ENCODE measurements around the gene ZNF697. TPM values are rescaled to one million over a fixed set of nuclear protein-coding genes. Genes with fewer than 3 reads are reported as not detected.

ZNF697 gene
- total and polyA plus RNA-seq, 5 experiments from 2014 or later, result 0.08 TPM; not detected in 4

GRCh38 chr1:119635811-119636390 is 12.2 kb downstream of the ZNF697 start:
- no peak overlapping the region for H3K27ac Mint-ChIP-seq
- POLR2A ChIA-PET, result no interaction called here
- no peaks in the 10 kb centered on the region for H3K36me3 Mint-ChIP-seq
- ATAC-seq (no peak), DNase-seq (no peak)
- H3K9me3 Mint-ChIP-seq, result no peaks in the 10 kb centered on the region
- no peak overlapping the region for H3K4me3 Mint-ChIP-seq
- H3K27me3 Mint-ChIP-seq, result peaks cover 24 to 43% (median 31%) of the 10 kb centered on the region in 5 donors
- H3K4me1 Mint-ChIP-seq, result peaks cover 0 to 6% (median under 1%) of the 10 kb centered on the region in 4 donors

- no peak for DNase-seq
- POLR2A ChIA-PET, result no interaction called here
- no peak overlapping the region for H3K27ac Mint-ChIP-seq
- no peaks in the 10 kb centered on the region for H3K9me3 Mint-ChIP-seq
- no peak overlapping the region for H3K4me3 Mint-ChIP-seq
- no peaks in the 10 kb centered on the region for H3K36me3 Mint-ChIP-seq
- no peak for ATAC-seq
- peaks cover 0 to 6% (median under 1%) of the 10 kb centered on the region in 4 donors for H3K4me1 Mint-ChIP-seq
- H3K27me3 Mint-ChIP-seq, result peaks cover 31 to 54% (median 45%) of the 10 kb centered on the region in 5 donors
Observed at GRCh38 chr1:119634016-119634415, 14.1 kb downstream of the ZNF697 start.

GRCh38 chr1:119633575-119633974 is 14.5 kb downstream of the ZNF697 start:
- Mint-ChIP-seq H3K4me3 (no peak overlapping the region), H3K4me1 (peaks cover 0 to 6% (median under 1%) of the 10 kb centered on the region in 4 donors), H3K27ac (no peak overlapping the region), H3K27me3 (peaks cover 34 to 58% (median 46%) of the 10 kb centered on the region in 5 donors), H3K36me3 (no peaks in the 10 kb centered on the region), H3K9me3 (no peaks in the 10 kb centered on the region)
- DNase-seq (no peak), ATAC-seq (no peak)
- POLR2A ChIA-PET, result no interaction called here

- H3K36me3 Mint-ChIP-seq, result no peaks in the 10 kb centered on the region
- peaks cover 0 to 6% (median under 1%) of the 10 kb centered on the region in 4 donors for H3K4me1 Mint-ChIP-seq
- DNase-seq (no peak), ATAC-seq (no peak)
- no peaks in the 10 kb centered on the region for H3K9me3 Mint-ChIP-seq
- H3K27ac Mint-ChIP-seq, result no peak overlapping the region
- H3K4me3 Mint-ChIP-seq, result no peak overlapping the region
- POLR2A ChIA-PET, result no interaction called here
- peaks cover 37 to 65% (median 53%) of the 10 kb centered on the region in 5 donors for H3K27me3 Mint-ChIP-seq
Observed at GRCh38 chr1:119632841-119633240, 15.2 kb downstream of the ZNF697 start.

- no peak overlapping the region for H3K27ac Mint-ChIP-seq
- ATAC-seq, result no peak
- POLR2A ChIA-PET, result no interaction called here
- H3K36me3 Mint-ChIP-seq, result no peaks in the 10 kb centered on the region
- H3K4me3 Mint-ChIP-seq, result no peak overlapping the region
- H3K9me3 Mint-ChIP-seq, result no peaks in the 10 kb centered on the region
- no peak for DNase-seq
- H3K4me1 Mint-ChIP-seq, result peaks cover 0 to 6% (median under 1%) of the 10 kb centered on the region in 4 donors
- peaks cover 37 to 69% (median 55%) of the 10 kb centered on the region in 5 donors for H3K27me3 Mint-ChIP-seq
Observed at GRCh38 chr1:119632103-119632490, 16.0 kb downstream of the ZNF697 start.

- peaks cover 37 to 69% (median 59%) of the 10 kb centered on the region in 5 donors for H3K27me3 Mint-ChIP-seq
- ATAC-seq, result no peak
- no peak for DNase-seq
- peak overlapping the region in 1 of 10 donors; percentile 25 for H3K27ac Mint-ChIP-seq
- H3K4me1 Mint-ChIP-seq, result peaks cover 0 to 6% (median under 1%) of the 10 kb centered on the region in 4 donors
- H3K9me3 Mint-ChIP-seq, result no peaks in the 10 kb centered on the region
- no peak overlapping the region for H3K4me3 Mint-ChIP-seq
- H3K36me3 Mint-ChIP-seq, result no peaks in the 10 kb centered on the region
- POLR2A ChIA-PET, result no interaction called here
Observed at GRCh38 chr1:119631433-119632102, 16.5 kb downstream of the ZNF697 start.

GRCh38 chr1:119631086-119631432 is 17.0 kb downstream of the ZNF697 start:
- no peak overlapping the region for H3K4me3 Mint-ChIP-seq
- ATAC-seq (no peak), DNase-seq (no peak)
- H3K27me3 Mint-ChIP-seq, result peaks cover 37 to 73% (median 59%) of the 10 kb centered on the region in 5 donors
- peaks cover 0 to 6% (median under 1%) of the 10 kb centered on the region in 4 donors for H3K4me1 Mint-ChIP-seq
- peak overlapping the region in 1 of 10 donors; percentile 25 for H3K27ac Mint-ChIP-seq
- POLR2A ChIA-PET, result no interaction called here
- no peaks in the 10 kb centered on the region for H3K9me3 Mint-ChIP-seq
- no peaks in the 10 kb centered on the region for H3K36me3 Mint-ChIP-seq

GRCh38 chr1:119626841-119627240 is 21.2 kb downstream of the ZNF697 start:
- no peak overlapping the region for H3K27ac Mint-ChIP-seq
- peaks cover 21 to 48% (median 35%) of the 10 kb centered on the region in 5 donors for H3K27me3 Mint-ChIP-seq
- H3K36me3 Mint-ChIP-seq, result no peaks in the 10 kb centered on the region
- POLR2A ChIA-PET, result no interaction called here
- DNase-seq (no peak), ATAC-seq (no peak)
- H3K9me3 Mint-ChIP-seq, result peaks cover 0 to 4% (median 0%) of the 10 kb centered on the region in 9 donors
- peaks cover 0 to 6% (median under 1%) of the 10 kb centered on the region in 4 donors for H3K4me1 Mint-ChIP-seq
- H3K4me3 Mint-ChIP-seq, result no peak overlapping the region

- H3K36me3 Mint-ChIP-seq, result no peaks in the 10 kb centered on the region
- H3K27ac Mint-ChIP-seq, result no peak overlapping the region
- ATAC-seq (no peak), DNase-seq (no peak)
- H3K27me3 Mint-ChIP-seq, result peaks cover 21 to 43% (median 32%) of the 10 kb centered on the region in 5 donors
- POLR2A ChIA-PET, result no interaction called here
- H3K4me1 Mint-ChIP-seq, result peaks cover 0 to 2% (median 0%) of the 10 kb centered on the region in 4 donors
- H3K4me3 Mint-ChIP-seq, result no peak overlapping the region
- peaks cover 0 to 4% (median 0%) of the 10 kb centered on the region in 9 donors for H3K9me3 Mint-ChIP-seq
Observed at GRCh38 chr1:119626011-119626545, 22.0 kb downstream of the ZNF697 start.

GRCh38 chr1:119623678-119624077 is 24.4 kb downstream of the ZNF697 start:
- POLR2A ChIA-PET, result no interaction called here
- H3K36me3 Mint-ChIP-seq, result no peaks in the 10 kb centered on the region
- ATAC-seq (no peak), DNase-seq (no peak)
- no peaks in the 10 kb centered on the region for H3K4me1 Mint-ChIP-seq
- H3K27ac Mint-ChIP-seq, result no peak overlapping the region
- H3K4me3 Mint-ChIP-seq, result no peak overlapping the region
- H3K27me3 Mint-ChIP-seq, result peaks cover 4 to 21% (median 15%) of the 10 kb centered on the region in 5 donors
- H3K9me3 Mint-ChIP-seq, result peaks cover 0 to 4% (median 0%) of the 10 kb centered on the region in 9 donors

GRCh38 chr1:119623193-119623515 is 24.9 kb downstream of the ZNF697 start:
- Mint-ChIP-seq H3K9me3 (peaks cover 0 to 4% (median 0%) of the 10 kb centered on the region in 9 donors), H3K4me1 (no peaks in the 10 kb centered on the region), H3K27me3 (peaks cover under 1 to 16% (median 15%) of the 10 kb centered on the region in 5 donors), H3K4me3 (no peak overlapping the region), H3K36me3 (no peaks in the 10 kb centered on the region), H3K27ac (no peak overlapping the region)
- no peak for DNase-seq
- POLR2A ChIA-PET, result no interaction called here
- no peak for ATAC-seq

- no peak overlapping the region for H3K4me3 Mint-ChIP-seq
- peaks cover 0 to 13% (median 9%) of the 10 kb centered on the region in 5 donors for H3K27me3 Mint-ChIP-seq
- H3K27ac Mint-ChIP-seq, result no peak overlapping the region
- peaks cover 0 to 4% (median 0%) of the 10 kb centered on the region in 9 donors for H3K9me3 Mint-ChIP-seq
- POLR2A ChIA-PET, result no interaction called here
- DNase-seq (no peak), ATAC-seq (no peak)
- H3K4me1 Mint-ChIP-seq, result no peaks in the 10 kb centered on the region
- H3K36me3 Mint-ChIP-seq, result no peaks in the 10 kb centered on the region
Observed at GRCh38 chr1:119622311-119623192, 25.5 kb downstream of the ZNF697 start.

- Mint-ChIP-seq H3K27ac (no peak overlapping the region), H3K4me3 (no peak overlapping the region), H3K9me3 (peaks cover 0 to 4% (median 0%) of the 10 kb centered on the region in 9 donors), H3K36me3 (no peaks in the 10 kb centered on the region), H3K27me3 (peaks cover 0 to 11% (median 8%) of the 10 kb centered on the region in 5 donors), H3K4me1 (no peaks in the 10 kb centered on the region)
- no peak for DNase-seq
- POLR2A ChIA-PET, result no interaction called here
- no peak for ATAC-seq
Observed at GRCh38 chr1:119621705-119622104, 26.4 kb downstream of the ZNF697 start.

Data from naive thymus-derived CD8-positive, alpha-beta T cell (primary cell).